Measurements from ENCODE around the gene RICTOR.

The RICTOR gene

GRCh38 chr5:38905516-38905915 lies 168.7 kb downstream of the RICTOR start:
- H3K4me3 ChIP-seq (ENCODE audit: low read depth in 1 of 2, low read length in 2 of 2) = no peak overlapping the region
- no peaks in the 10 kb centered on the region for H3K9me3 ChIP-seq (ENCODE audit: low read length)
- no peaks in the 10 kb centered on the region for H3K27me3 ChIP-seq (ENCODE audit: control insufficient read depth in 1 of 2, insufficient read depth in 2 of 2, low read length in 2 of 2)
- peaks cover 9% of the 10 kb centered on the region for H3K36me3 ChIP-seq (ENCODE audit: insufficient read depth, low read length)
- H3K9ac ChIP-seq (ENCODE audit: low read length) = no peak overlapping the region
- no peaks in the 10 kb centered on the region for H3K4me1 ChIP-seq (ENCODE audit: insufficient read depth, low read length)
- no peak overlapping the region for H3K27ac ChIP-seq (ENCODE audit: low read depth, low read length)

GRCh38 chr5:38899936-38900335 lies 174.3 kb downstream of the RICTOR start:
- Histone ChIP-seq H3K27ac (ENCODE audit: low read depth, low read length) (no peak overlapping the region), H3K9ac (ENCODE audit: low read length) (no peak overlapping the region), H3K36me3 (ENCODE audit: insufficient read depth, low read length) (peaks cover 5% of the 10 kb centered on the region), H3K4me3 (ENCODE audit: low read depth in 1 of 2, low read length in 2 of 2) (no peak overlapping the region), H3K9me3 (ENCODE audit: low read length) (no peaks in the 10 kb centered on the region), H3K4me1 (ENCODE audit: insufficient read depth, low read length) (no peaks in the 10 kb centered on the region), H3K27me3 (ENCODE audit: control insufficient read depth in 1 of 2, insufficient read depth in 2 of 2, low read length in 2 of 2) (no peaks in the 10 kb centered on the region)

DNA sequence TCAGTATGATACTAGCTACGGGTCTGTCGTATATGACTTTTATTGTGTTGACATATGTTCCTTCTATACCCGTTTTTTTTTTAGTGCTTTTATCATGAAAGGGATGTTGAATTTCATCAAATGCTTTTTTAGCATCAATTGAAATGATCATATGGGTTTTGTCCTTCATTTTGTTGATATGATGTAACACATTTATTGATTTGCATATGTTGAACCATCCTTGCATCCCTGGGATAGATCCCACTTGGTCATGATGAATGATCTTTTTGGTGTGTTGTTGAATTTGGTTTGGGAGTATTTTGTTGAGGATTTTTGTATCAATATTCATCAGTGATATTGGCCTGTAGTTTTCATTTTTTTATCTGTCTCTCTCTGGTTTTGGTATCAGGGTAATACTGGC lies 177.4 kb downstream of the RICTOR start:
- no peak overlapping the region for H3K4me3 ChIP-seq (ENCODE audit: low read depth in 1 of 2, low read length in 2 of 2)
- H3K27me3 ChIP-seq (ENCODE audit: control insufficient read depth in 1 of 2, insufficient read depth in 2 of 2, low read length in 2 of 2) = no peaks in the 10 kb centered on the region
- no peaks in the 10 kb centered on the region for H3K36me3 ChIP-seq (ENCODE audit: insufficient read depth, low read length)
- no peak overlapping the region for H3K27ac ChIP-seq (ENCODE audit: low read depth, low read length)
- no peaks in the 10 kb centered on the region for H3K9me3 ChIP-seq (ENCODE audit: low read length)
- H3K9ac ChIP-seq (ENCODE audit: low read length) = no peak overlapping the region
- no peaks in the 10 kb centered on the region for H3K4me1 ChIP-seq (ENCODE audit: insufficient read depth, low read length)

DNA sequence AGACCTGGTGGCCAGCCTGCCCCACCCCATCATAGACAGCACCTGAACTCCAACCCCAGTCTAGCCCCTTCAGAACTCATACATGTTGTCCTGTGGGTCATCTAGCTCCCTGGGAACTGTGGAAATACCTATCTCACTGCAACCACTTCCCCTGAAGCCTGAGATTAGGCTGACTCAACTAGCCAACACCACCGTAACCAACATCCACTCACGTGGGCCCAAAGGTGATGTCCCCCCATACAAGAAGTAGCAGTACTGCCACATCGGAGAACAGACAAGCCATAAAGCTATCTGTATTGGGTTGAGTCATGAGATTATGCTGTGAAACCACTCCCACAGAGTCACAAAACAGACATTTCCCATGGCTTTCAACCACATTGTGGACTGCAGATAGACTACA lies 181.8 kb downstream of the RICTOR start:
- Histone ChIP-seq H3K36me3 (ENCODE audit: insufficient read depth, low read length) (no peaks in the 10 kb centered on the region), H3K4me3 (ENCODE audit: low read depth in 1 of 2, low read length in 2 of 2) (no peak overlapping the region), H3K9ac (ENCODE audit: low read length) (no peak overlapping the region), H3K27ac (ENCODE audit: low read depth, low read length) (no peak overlapping the region), H3K9me3 (ENCODE audit: low read length) (no peaks in the 10 kb centered on the region), H3K4me1 (ENCODE audit: insufficient read depth, low read length) (no peaks in the 10 kb centered on the region), H3K27me3 (ENCODE audit: control insufficient read depth in 1 of 2, insufficient read depth in 2 of 2, low read length in 2 of 2) (no peaks in the 10 kb centered on the region)

DNA sequence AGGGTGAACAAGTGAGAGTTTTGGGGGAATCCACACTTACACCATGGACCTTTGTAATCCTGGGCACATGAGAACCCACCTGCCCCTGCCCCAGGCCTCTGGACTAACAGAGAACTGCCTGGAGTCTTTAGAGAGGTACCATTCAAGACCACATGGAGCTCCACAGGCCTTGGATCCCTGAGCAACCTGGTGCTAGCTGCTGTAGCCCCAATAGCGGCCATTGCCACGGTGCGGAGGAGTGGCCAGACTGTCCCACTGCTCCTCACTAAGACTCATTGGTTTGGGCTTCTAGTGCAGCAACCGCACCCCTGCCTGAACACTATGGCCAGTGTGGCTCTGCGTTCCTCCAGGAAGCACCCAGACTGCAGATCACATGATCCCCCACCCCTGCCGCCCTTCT lies 182.6 kb downstream of the RICTOR start:
- no peaks in the 10 kb centered on the region for H3K36me3 ChIP-seq (ENCODE audit: insufficient read depth, low read length)
- H3K27me3 ChIP-seq (ENCODE audit: control insufficient read depth in 1 of 2, insufficient read depth in 2 of 2, low read length in 2 of 2) = no peaks in the 10 kb centered on the region
- no peaks in the 10 kb centered on the region for H3K9me3 ChIP-seq (ENCODE audit: low read length)
- H3K4me1 ChIP-seq (ENCODE audit: insufficient read depth, low read length) = no peaks in the 10 kb centered on the region
- no peak overlapping the region for H3K27ac ChIP-seq (ENCODE audit: low read depth, low read length)
- H3K9ac ChIP-seq (ENCODE audit: low read length) = no peak overlapping the region
- H3K4me3 ChIP-seq (ENCODE audit: low read depth in 1 of 2, low read length in 2 of 2) = no peak overlapping the region

GRCh38 chr5:38889424-38889823 lies 184.8 kb downstream of the RICTOR start:
- peaks cover 17% of the 10 kb centered on the region for H3K36me3 ChIP-seq (ENCODE audit: insufficient read depth, low read length)
- H3K9me3 ChIP-seq (ENCODE audit: low read length) = no peaks in the 10 kb centered on the region
- no peak overlapping the region for H3K4me3 ChIP-seq (ENCODE audit: low read depth in 1 of 2, low read length in 2 of 2)
- H3K27me3 ChIP-seq (ENCODE audit: control insufficient read depth in 1 of 2, insufficient read depth in 2 of 2, low read length in 2 of 2) = no peaks in the 10 kb centered on the region
- H3K4me1 ChIP-seq (ENCODE audit: insufficient read depth, low read length) = no peaks in the 10 kb centered on the region
- no peak overlapping the region for H3K27ac ChIP-seq (ENCODE audit: low read depth, low read length)
- no peak overlapping the region for H3K9ac ChIP-seq (ENCODE audit: low read length)

DNA sequence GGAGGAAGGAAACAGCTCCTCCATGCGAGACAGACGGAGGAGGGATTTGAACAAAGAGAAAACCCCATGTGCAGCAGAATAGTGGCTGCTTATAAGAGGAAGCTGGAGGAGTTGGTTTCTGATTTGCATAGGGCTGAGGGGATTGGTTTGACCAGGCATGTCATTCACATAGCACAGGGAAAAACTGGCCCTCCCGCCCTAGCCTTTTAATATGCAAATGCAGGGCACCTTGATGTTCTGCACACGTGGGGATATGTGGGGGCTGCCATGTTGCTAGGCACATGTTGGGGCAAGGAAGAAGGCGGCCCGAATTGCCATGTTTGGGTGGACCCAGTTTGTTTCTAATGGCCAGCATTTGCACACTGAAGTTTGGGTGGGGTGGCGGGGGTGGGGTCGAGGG lies 186.2 kb downstream of the RICTOR start:
- no peak overlapping the region for H3K4me3 ChIP-seq (ENCODE audit: low read depth in 1 of 2, low read length in 2 of 2)
- H3K9me3 ChIP-seq (ENCODE audit: low read length) = no peaks in the 10 kb centered on the region
- no peaks in the 10 kb centered on the region for H3K4me1 ChIP-seq (ENCODE audit: insufficient read depth, low read length)
- peaks cover 31% of the 10 kb centered on the region for H3K36me3 ChIP-seq (ENCODE audit: insufficient read depth, low read length)
- H3K27ac ChIP-seq (ENCODE audit: low read depth, low read length) = no peak overlapping the region
- H3K27me3 ChIP-seq (ENCODE audit: control insufficient read depth in 1 of 2, insufficient read depth in 2 of 2, low read length in 2 of 2) = no peaks in the 10 kb centered on the region
- no peak overlapping the region for H3K9ac ChIP-seq (ENCODE audit: low read length)

Measured in muscle layer of colon (tissue), 2 donors.